NCI-H345 treated with DMSO at 0.1 percent for 48 hours (cell line): Measurements from ENCODE around the gene SOWAHD.
"Not testable (repeated sequence)": the region's sequence is repeated elsewhere in the genome, so short reads cannot be mapped to it uniquely, and the experiment has no call there.

Experiments used
- DNase-seq: peaks from one replicate; lab custom pipeline; 2025; ENCODE audit not compliant: unreplicated experiment; lab: John Stamatoyannopoulos, UW

The SOWAHD gene

GRCh38 chrX:119758731-119759247 lies 401 bp downstream of the SOWAHD start:
- DNase-seq, result no peak

- DNase-seq, result no peak
These were observed 919 bp downstream of the SOWAHD start for GRCh38 chrX:119759248-119759766.

- DNase-seq, result no peak
These were observed 1.9 kb downstream of the SOWAHD start for GRCh38 chrX:119760026-119760877.

- DNase-seq, result no peak
These were observed 4.3 kb downstream of the SOWAHD start for GRCh38 chrX:119762718-119763117.

- no peak for DNase-seq
These were observed 4.8 kb downstream of the SOWAHD start for GRCh38 chrX:119763181-119763580.

GRCh38 chrX:119763836-119764387 lies 5.5 kb downstream of the SOWAHD start:
- DNase-seq, result no peak

- not testable (repeated sequence) for DNase-seq
These were observed 10.0 kb downstream of the SOWAHD start for GRCh38 chrX:119768436-119768835.

- not testable (repeated sequence) for DNase-seq
These were observed 11.0 kb downstream of the SOWAHD start for GRCh38 chrX:119769388-119769787.

- no peak for DNase-seq
These were observed 17.3 kb downstream of the SOWAHD start for GRCh38 chrX:119775517-119776238.

- no peak for DNase-seq
These were observed 20.4 kb downstream of the SOWAHD start for GRCh38 chrX:119778829-119779228.

GRCh38 chrX:119783026-119783425 lies 24.6 kb downstream of the SOWAHD start:
- no peak for DNase-seq

GRCh38 chrX:119784747-119785446 lies 26.5 kb downstream of the SOWAHD start:
- DNase-seq, result no peak

- no peak for DNase-seq
These were observed 32.6 kb downstream of the SOWAHD start for GRCh38 chrX:119790977-119791436.

GRCh38 chrX:119791437-119792231 lies 33.2 kb downstream of the SOWAHD start, which contains the start of gene RPL39:
TSS of gene RPL39 (minus strand) at chrX:119791630. CDS start at chrX:119791576, 54 bp downstream.
- DNase-seq, result peak; percentile 75

- DNase-seq, result no peak
These were observed 43.1 kb downstream of the SOWAHD start for GRCh38 chrX:119801253-119802221.

- no peak for DNase-seq
These were observed 44.2 kb downstream of the SOWAHD start for GRCh38 chrX:119802546-119802945.

GRCh38 chrX:119808461-119808860 lies 50.1 kb downstream of the SOWAHD start:
- DNase-seq, result not testable (repeated sequence)

- no peak for DNase-seq
These were observed 50.8 kb downstream of the SOWAHD start for GRCh38 chrX:119809185-119809666.
